GM12874 (cell line): ENCODE results near the gene SCMH1.

Source experiments
- CTCF ChIP-seq: IDR thresholded peaks from 2 replicates; pipeline ENCODE4 v1.5.1; 2011; ENCODE audit warnings: low read depth, mild to moderate bottlenecking, control low read depth, low read length, moderate library complexity; ENCODE audit not compliant: insufficient read depth

Gene SCMH1

GRCh38 chr1:41158966-41159365 lies 83.1 kb downstream of the SCMH1 start:
- TF ChIP-seq CTCF = no peak

GRCh38 chr1:41158147-41158875 lies 83.8 kb downstream of the SCMH1 start:
- TF ChIP-seq CTCF = no peak

- TF ChIP-seq CTCF = no peak
These were observed 87.0 kb downstream of the SCMH1 start for GRCh38 chr1:41155105-41155504.

GRCh38 chr1:41153750-41154274 lies 88.3 kb downstream of the SCMH1 start:
- no peak for TF ChIP-seq CTCF

- no peak for TF ChIP-seq CTCF
These were observed 89.5 kb downstream of the SCMH1 start for GRCh38 chr1:41152622-41153044.

GRCh38 chr1:41151846-41152245 lies 90.3 kb downstream of the SCMH1 start:
- TF ChIP-seq CTCF = no peak

GRCh38 chr1:41149570-41149969 lies 92.5 kb downstream of the SCMH1 start:
- TF ChIP-seq CTCF = no peak

- no peak for TF ChIP-seq CTCF
These were observed 97.8 kb downstream of the SCMH1 start for GRCh38 chr1:41144285-41144684.
